H1 (cell line): ENCODE measurements around the gene TEF. TPM values are rescaled to one million over a fixed set of nuclear protein-coding genes. Genes with fewer than 3 reads are reported as not detected.

Experiments
- CTCF ChIA-PET: fragments of 300-600 bp; sonication (Branson Sonifier 250); formaldehyde crosslinking; loops from one replicate; lab custom pipeline; 2021; ENCODE audit not compliant: partially characterized antibody; lab: Charles Lee
- POLR2A ChIA-PET: fragments of 300-600 bp; sonication (Branson Sonifier 250); formaldehyde crosslinking; loops from one replicate; lab custom pipeline; 2021; ENCODE audit warnings: inconsistent platforms; ENCODE audit not compliant: partially characterized antibody; lab: Charles Lee
- DNase-seq, 2 experiments: peaks; one replicate each; pipeline versions ENCODE4 v3.0.0 to v3.0.0-alpha.2; 2010 to 2022; ENCODE audit warnings: low spot score in 2 of 2, low read depth in 1 of 2, mixed read lengths in 1 of 2
- FAIRE-seq: peaks from 2 replicates; lab custom pipeline; 2011; peaks lifted over from hg19 to GRCh38; lab: Jason Lieb, UNC
- H2AFZ ChIP-seq: 2 replicates; pipeline ENCODE4 v1.8.1; 2012; ENCODE audit warnings: low read length, inconsistent platforms
- H2AK5ac ChIP-seq: 2 replicates; pipeline ENCODE4 v1.6.1; 2013; ENCODE audit warnings: low read depth, low read length
- H2BK120ac ChIP-seq: replicated peaks from 2 replicates; pipeline ENCODE3; 2013; ENCODE audit warnings: low read depth, low read length, inconsistent platforms
- H2BK12ac ChIP-seq: 2 replicates; pipeline ENCODE4 v1.6.1; 2013; ENCODE audit warnings: low read depth, low read length
- H2BK15ac ChIP-seq: 2 replicates; pipeline ENCODE4 v1.6.1; 2013; ENCODE audit warnings: low read length
- H2BK20ac ChIP-seq: 2 replicates; pipeline ENCODE4 v1.6.1; 2013; ENCODE audit warnings: low read length
- H2BK5ac ChIP-seq: 2 replicates; pipeline ENCODE4 v1.6.1; 2013; ENCODE audit warnings: low read depth, low read length
- H3K14ac ChIP-seq: 2 replicates; pipeline ENCODE4 v1.6.1; 2013; ENCODE audit warnings: inconsistent platforms; ENCODE audit not compliant: insufficient read length
- H3K18ac ChIP-seq: 2 replicates; pipeline ENCODE4 v1.6.1; 2013; ENCODE audit warnings: low read length; ENCODE audit errors: extremely low read depth
- H3K23ac ChIP-seq: 2 replicates; pipeline ENCODE4 v1.6.1; 2013; ENCODE audit warnings: inconsistent platforms; ENCODE audit not compliant: insufficient read length
- H3K23me2 ChIP-seq: 2 replicates; pipeline ENCODE4 v1.6.1; 2013; ENCODE audit warnings: low read depth, low read length
- H3K27ac ChIP-seq: 2 replicates; pipeline ENCODE4 v1.6.1; 2011; ENCODE audit warnings: low read depth, low read length, inconsistent platforms
- H3K27me3 ChIP-seq, 4 experiments: replicated peaks in 1 of 4; 1 replicate in 1 of 4; 2 replicates in 3 of 4; pipeline versions ENCODE4 v1.6.1 to v1.8.1; 2011 to 2013; ENCODE audit warnings: low read length in 3 of 4, mild to moderate bottlenecking in 3 of 4, inconsistent platforms in 2 of 4, mixed read lengths in 2 of 4, moderate library complexity in 1 of 4; ENCODE audit not compliant: control insufficient read depth in 3 of 4, insufficient read depth in 3 of 4; ENCODE audit errors: extremely low read depth in 1 of 4
- H3K36me3 ChIP-seq, 4 experiments: 2 replicates each; pipeline versions ENCODE4 v1.6.1 to v1.8.1; 2011 to 2013; ENCODE audit warnings: mild to moderate bottlenecking in 4 of 4, low read length in 3 of 4, moderate library complexity in 2 of 4, control low read depth in 1 of 4, inconsistent platforms in 1 of 4; ENCODE audit not compliant: insufficient read depth in 4 of 4, control insufficient read depth in 2 of 4
- H3K4ac ChIP-seq: replicated peaks from 2 replicates; pipeline ENCODE3; 2013; ENCODE audit warnings: low read length, low read depth, mixed read lengths, inconsistent platforms; ENCODE audit not compliant: insufficient read length
- H3K4me1 ChIP-seq, 4 experiments: replicated peaks in 1 of 4; 1 replicate in 1 of 4; 2 replicates in 3 of 4; pipeline versions ENCODE4 v1.6.1 to v1.8.1; 2011 to 2013; ENCODE audit warnings: low read length in 3 of 4, inconsistent platforms in 2 of 4, mixed read lengths in 1 of 4; ENCODE audit not compliant: insufficient read depth in 4 of 4, control insufficient read depth in 3 of 4
- H3K4me2 ChIP-seq, 2 experiments: 2 replicates each; pipeline versions ENCODE4 v1.6.1 to v1.8.1; 2011 to 2013; ENCODE audit warnings: low read depth in 2 of 2, low read length in 2 of 2, control low read depth in 1 of 2, inconsistent platforms in 1 of 2, mild to moderate bottlenecking in 1 of 2; ENCODE audit not compliant: insufficient read depth in 1 of 2
- H3K4me3 ChIP-seq, 4 experiments: fragments of 200-600, 300-600 bp in 1 of 4; sonication (generic), shearing (Covaris generic), sonication (Bioruptor Twin) in 1 of 4; 2 replicates each; pipeline versions ENCODE4 v1.5.1 to v1.8.1; 2011 to 2016; ENCODE audit warnings: low read length in 4 of 4, low read depth in 3 of 4, control low read depth in 2 of 4, inconsistent platforms in 2 of 4, mild to moderate bottlenecking in 2 of 4, mixed read lengths in 1 of 4, moderate library complexity in 1 of 4; ENCODE audit not compliant: insufficient read depth in 2 of 4; ENCODE audit errors: extremely low read depth in 1 of 4
- H3K56ac ChIP-seq: replicated peaks from 2 replicates; pipeline ENCODE3; 2013; ENCODE audit warnings: low read depth, mild to moderate bottlenecking, mixed read lengths, low read length, inconsistent platforms; ENCODE audit not compliant: insufficient read length
- H3K79me1 ChIP-seq: 2 replicates; pipeline ENCODE4 v1.6.1; 2013; ENCODE audit warnings: low read depth, low read length, control low read depth
- H3K79me2 ChIP-seq, 2 experiments: 2 replicates each; pipeline versions ENCODE4 v1.6.1 to v1.8.1; 2012 to 2013; ENCODE audit warnings: low read length in 2 of 2, mild to moderate bottlenecking in 2 of 2, inconsistent platforms in 1 of 2; ENCODE audit not compliant: insufficient read depth in 2 of 2, control insufficient read depth in 1 of 2
- H3K9ac ChIP-seq, 4 experiments: replicated peaks in 1 of 4; 1 replicate in 1 of 4; 2 replicates in 3 of 4; pipeline versions ENCODE4 v1.6.1 to v1.8.1; 2011 to 2013; ENCODE audit warnings: low read depth in 3 of 4, low read length in 3 of 4, control low read depth in 2 of 4, mild to moderate bottlenecking in 2 of 4, moderate library complexity in 2 of 4, inconsistent platforms in 1 of 4; ENCODE audit errors: extremely low read depth in 1 of 4
- H3K9me3 ChIP-seq, 2 experiments: 2 replicates each; pipeline versions ENCODE4 v1.6.1 to v1.8.1; 2012 to 2013; ENCODE audit warnings: mild to moderate bottlenecking in 2 of 2, moderate library complexity in 2 of 2, control low read depth in 1 of 2, inconsistent platforms in 1 of 2, low read depth in 1 of 2, low read length in 1 of 2, mixed read lengths in 1 of 2; ENCODE audit not compliant: insufficient read depth in 2 of 2
- H4K20me1 ChIP-seq, 2 experiments: replicated peaks in 1 of 2; 2 replicates each; pipeline versions ENCODE3 to v1.8.1; 2011 to 2013; ENCODE audit warnings: inconsistent platforms in 2 of 2, low read length in 2 of 2, mild to moderate bottlenecking in 1 of 2; ENCODE audit not compliant: insufficient read depth in 2 of 2, control insufficient read depth in 1 of 2
- H4K5ac ChIP-seq: 2 replicates; pipeline ENCODE4 v1.6.1; 2013; ENCODE audit warnings: low read length, low read depth, mixed read lengths, inconsistent platforms; ENCODE audit not compliant: insufficient read length
- H4K8ac ChIP-seq: 2 replicates; pipeline ENCODE4 v1.8.0; 2013; ENCODE audit warnings: mild to moderate bottlenecking, moderate library complexity, low read length, inconsistent platforms; ENCODE audit not compliant: insufficient read depth; ENCODE audit errors: extremely low read depth
- H4K91ac ChIP-seq: replicated peaks from 2 replicates; pipeline ENCODE3; 2013; ENCODE audit warnings: low read length, mixed read lengths, inconsistent platforms; ENCODE audit not compliant: insufficient read length
- CREB1 ChIP-seq: IDR thresholded peaks from 2 replicates; pipeline ENCODE4 v1.6.1; 2012; ENCODE audit warnings: inconsistent platforms
- NANOG ChIP-seq: IDR thresholded peaks from 2 replicates; pipeline ENCODE4 v1.6.1; 2011; ENCODE audit warnings: low read length, low read depth, mild to moderate bottlenecking, inconsistent platforms; ENCODE audit not compliant: insufficient read depth, poor library complexity, severe bottlenecking
- NRF1 ChIP-seq: IDR thresholded peaks from 2 replicates; pipeline ENCODE4 v1.6.1; 2011; ENCODE audit warnings: mild to moderate bottlenecking, low read depth, low read length, improper control_type of control experiment
- POU5F1 ChIP-seq: IDR thresholded peaks from 2 replicates; pipeline ENCODE4 v1.6.1; 2011; ENCODE audit warnings: low read depth, mild to moderate bottlenecking, low read length, moderate library complexity
- RAD21 ChIP-seq, 2 experiments: IDR thresholded peaks in 1 of 2; conservative IDR thresholded peaks in 1 of 2; 2 replicates each; pipeline ENCODE4 v1.6.1; 2011; ENCODE audit warnings: low read depth in 2 of 2, low read length in 2 of 2, improper control_type of control experiment in 1 of 2, inconsistent platforms in 1 of 2, mild to moderate bottlenecking in 1 of 2, moderate library complexity in 1 of 2
- SIX5 ChIP-seq: IDR thresholded peaks from 2 replicates; pipeline ENCODE4 v1.6.1; 2011; ENCODE audit warnings: mild to moderate bottlenecking, low read depth, low read length
- SP4 ChIP-seq: IDR thresholded peaks from 2 replicates; pipeline ENCODE4 v1.6.1; 2012; ENCODE audit warnings: low read length, inconsistent platforms
- SRF ChIP-seq: IDR thresholded peaks from 2 replicates; pipeline ENCODE4 v1.6.1; 2011; ENCODE audit warnings: mild to moderate bottlenecking, low read depth, low read length, moderate library complexity
- TCF12 ChIP-seq: IDR thresholded peaks from 2 replicates; pipeline ENCODE4 v1.6.1; 2011; ENCODE audit warnings: low read depth, mild to moderate bottlenecking, low read length
- WGBS, 2 experiments: shearing (Covaris generic) in 1 of 2; methylation state at CpG; one replicate each; pipeline versions ENCODE4 v1.1.6 to v1.1.7; 2013 to 2015; ENCODE audit warnings: low lambda C conversion rate in 2 of 2, mixed read lengths in 2 of 2, inconsistent platforms in 1 of 2, low coverage in 1 of 2, missing lambda C conversion rate in 1 of 2; ENCODE audit not compliant: insufficient replicate concordance in 2 of 2, insufficient coverage in 1 of 2, insufficient read length in 1 of 2; ENCODE audit errors: extremely low coverage in 1 of 2, missing lambda C conversion rate in 1 of 2; 5-methylcytosine and 5-hydroxymethylcytosine counted together
- polyA plus RNA-seq, 7 experiments: library from polyadenylated mRNA; depleted of rRNA in 3 of 7; stranded (reverse) in 5 of 7; unstranded in 2 of 7; fragments of >200 nt in 5 of 7; fragments of 200-250 nt in 2 of 7; gene quantifications; 1 replicate in 5 of 7; 2 replicates in 1 of 7; 4 replicates in 1 of 7; pipeline versions ENCODE4 v1.2.1 to v1.2.3, GENCODE V29; 2011 to 2013; ENCODE audit warnings: missing spikeins in 2 of 7, mixed read lengths in 2 of 7
- total RNA-seq: library from RNA; stranded (reverse); fragmentation: NEBNext Ultra II Directional; extraction: Animal tissue kit (Norgen Biotek cat#: 25700); gene quantifications from 2 replicates; pipeline ENCODE4 v1.2.1, GENCODE V29; 2021
- TF ChIP-seq, protein P1 (sequence below), 3 experiments: IDR thresholded peaks; 1 replicate in 2 of 3; 2 replicates in 1 of 3; pipeline versions ENCODE4 v1.5.1 to v1.6.1; 2011; ENCODE audit warnings: low read length in 3 of 3, mild to moderate bottlenecking in 3 of 3, inconsistent platforms in 2 of 3, low read depth in 1 of 3, moderate library complexity in 1 of 3; ENCODE audit not compliant: insufficient read depth in 1 of 3; ENCODE audit errors: control extremely low read depth in 1 of 3
- TF ChIP-seq, protein P2 (sequence below): IDR thresholded peaks from 2 replicates; pipeline ENCODE4 v1.6.1; 2011; ENCODE audit warnings: low read length, improper control_type of control experiment

Gene TEF
- total and polyA plus RNA-seq, 2 of the 8 experiments (the other 6 are each of a cell fraction or from before 2014, with no cell fraction given): 7.4 to 9.0 TPM

DNA sequence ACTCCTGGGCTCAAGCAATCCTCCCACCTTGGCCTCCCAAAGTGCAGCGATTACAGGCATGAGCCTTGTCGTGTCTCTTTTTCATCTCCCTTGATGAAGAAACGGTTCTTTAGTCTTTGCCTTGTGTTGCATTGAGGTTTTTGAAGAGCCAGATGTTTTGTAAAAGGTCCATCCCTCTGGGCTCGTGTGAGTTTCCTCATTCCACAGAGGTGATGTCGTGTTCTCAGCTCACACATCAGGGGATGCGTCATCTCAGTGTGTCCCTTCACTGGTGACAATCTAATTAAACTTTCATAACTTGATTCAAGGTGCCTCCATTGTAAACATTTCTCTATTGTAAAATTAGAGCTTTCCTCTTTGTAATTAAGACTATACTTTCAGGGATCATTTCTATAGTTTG, 29.7 kb upstream of the TEF start:
- no peak for FAIRE-seq
- Histone ChIP-seq H3K4me2 (no peak overlapping the region), H3K79me1 (no peaks in the 10 kb centered on the region), H2BK20ac (no peak overlapping the region), H4K8ac (no peak overlapping the region), H3K36me3 (peaks cover 13 to 66% (median 40%) of the 10 kb centered on the region in 4 experiments), H3K56ac (no peak overlapping the region), H3K14ac (no peak overlapping the region), H3K4me1 (no peaks in the 10 kb centered on the region), H3K9me3 (no peaks in the 10 kb centered on the region), H3K27ac (no peak overlapping the region), H3K18ac (no peak overlapping the region), H4K5ac (no peak overlapping the region), H2BK5ac (no peak overlapping the region), H3K23me2 (no peaks in the 10 kb centered on the region), H2BK15ac (no peak overlapping the region), H2AFZ (no peak overlapping the region), H4K20me1 (peaks cover 0 to 5% of the 10 kb centered on the region in 2 experiments), H3K23ac (no peak overlapping the region), H3K4me3 (no peak overlapping the region), H2BK12ac (no peak overlapping the region), H3K4ac (no peak overlapping the region), H2BK120ac (no peak overlapping the region), H3K9ac (no peak overlapping the region), H3K27me3 (no peaks in the 10 kb centered on the region), H3K79me2 (no peaks in the 10 kb centered on the region), H2AK5ac (no peak overlapping the region), H4K91ac (no peak overlapping the region)
- no peak for DNase-seq
- ChIA-PET POLR2A (interaction anchor here (1.0 to 1.5 kb wide), 3 partner anchors 9 to 29 kb away, joined by 3 to 5 read pairs (median 3); partner anchors contain the start of gene TEF), CTCF (interaction anchor here (1.0 kb wide), 1 partner anchor 183 kb away, joined by 3 read pairs; no protein-coding TSS in a partner anchor)
- WGBS, 2 experiments: 91% methylated on average over 6 of the region's 6 CpGs; no CpG with 5 or more reads in 1 of the 2 experiments
- TF ChIP-seq NANOG (no peak), SRF (no peak), NRF1 (no peak), TCF12 (no peak), RAD21 (IDR thresholded peaks at IDR 0.05 in 1 of 2, conservative IDR thresholded peaks at IDR 0.05 in 1 of 2; ENCODE audit: low read depth in 2 of 2, low read length in 2 of 2) (no peak), SIX5 (no peak), SP4 (no peak), POU5F1 (no peak), CREB1 (no peak)
- TF ChIP-seq, protein P1, sequence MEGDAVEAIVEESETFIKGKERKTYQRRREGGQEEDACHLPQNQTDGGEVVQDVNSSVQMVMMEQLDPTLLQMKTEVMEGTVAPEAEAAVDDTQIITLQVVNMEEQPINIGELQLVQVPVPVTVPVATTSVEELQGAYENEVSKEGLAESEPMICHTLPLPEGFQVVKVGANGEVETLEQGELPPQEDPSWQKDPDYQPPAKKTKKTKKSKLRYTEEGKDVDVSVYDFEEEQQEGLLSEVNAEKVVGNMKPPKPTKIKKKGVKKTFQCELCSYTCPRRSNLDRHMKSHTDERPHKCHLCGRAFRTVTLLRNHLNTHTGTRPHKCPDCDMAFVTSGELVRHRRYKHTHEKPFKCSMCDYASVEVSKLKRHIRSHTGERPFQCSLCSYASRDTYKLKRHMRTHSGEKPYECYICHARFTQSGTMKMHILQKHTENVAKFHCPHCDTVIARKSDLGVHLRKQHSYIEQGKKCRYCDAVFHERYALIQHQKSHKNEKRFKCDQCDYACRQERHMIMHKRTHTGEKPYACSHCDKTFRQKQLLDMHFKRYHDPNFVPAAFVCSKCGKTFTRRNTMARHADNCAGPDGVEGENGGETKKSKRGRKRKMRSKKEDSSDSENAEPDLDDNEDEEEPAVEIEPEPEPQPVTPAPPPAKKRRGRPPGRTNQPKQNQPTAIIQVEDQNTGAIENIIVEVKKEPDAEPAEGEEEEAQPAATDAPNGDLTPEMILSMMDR (IDR thresholded peaks at IDR 0.05; ENCODE audit: control extremely low read depth in 1 of 3, insufficient read depth in 1 of 3, low read depth in 1 of 3, low read length in 3 of 3): no peak
- TF ChIP-seq, protein P2, sequence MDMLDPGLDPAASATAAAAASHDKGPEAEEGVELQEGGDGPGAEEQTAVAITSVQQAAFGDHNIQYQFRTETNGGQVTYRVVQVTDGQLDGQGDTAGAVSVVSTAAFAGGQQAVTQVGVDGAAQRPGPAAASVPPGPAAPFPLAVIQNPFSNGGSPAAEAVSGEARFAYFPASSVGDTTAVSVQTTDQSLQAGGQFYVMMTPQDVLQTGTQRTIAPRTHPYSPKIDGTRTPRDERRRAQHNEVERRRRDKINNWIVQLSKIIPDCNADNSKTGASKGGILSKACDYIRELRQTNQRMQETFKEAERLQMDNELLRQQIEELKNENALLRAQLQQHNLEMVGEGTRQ: no peak
